HG02642 (cell line): ENCODE measurements around the gene MTA2.

Experiments
- ATAC-seq: cut with Tn5 transposase; IDR thresholded peaks from one replicate; pipeline ENCODE4 v1.9.1; 2021; ENCODE audit warnings: mild to moderate bottlenecking; ENCODE audit not compliant: unreplicated experiment, poor library complexity

MTA2 gene

GRCh38 chr11:62613291-62613778 is 11.7 kb upstream of the MTA2 start:
- no peak for ATAC-seq

- ATAC-seq = peak; percentile 72
These were observed 11.0 kb upstream of the MTA2 start, which contains the start of the genes EML3 and ROM1 for GRCh38 chr11:62612366-62613290. TSS of gene EML3 (minus strand) at chr11:62612775. CDS start at chr11:62612457, 318 bp downstream. TSS of gene ROM1 (plus strand) at chr11:62613257. CDS start at chr11:62613282, 25 bp downstream.

- ATAC-seq = peak; percentile 22
These were observed 10.2 kb upstream of the MTA2 start for GRCh38 chr11:62611705-62612365.

- ATAC-seq = no peak
These were observed 9.4 kb upstream of the MTA2 start for GRCh38 chr11:62610814-62611704.

GRCh38 chr11:62610403-62610802 is 8.7 kb upstream of the MTA2 start:
- ATAC-seq = no peak

GRCh38 chr11:62608776-62609175 is 7.1 kb upstream of the MTA2 start:
- no peak for ATAC-seq

- ATAC-seq = no peak
These were observed 6.0 kb upstream of the MTA2 start for GRCh38 chr11:62607714-62608113.

- ATAC-seq = no peak
These were observed 4.2 kb upstream of the MTA2 start for GRCh38 chr11:62605902-62606301.

GRCh38 chr11:62605467-62605866 is 3.8 kb upstream of the MTA2 start:
- no peak for ATAC-seq

GRCh38 chr11:62604460-62605120 is 2.9 kb upstream of the MTA2 start:
- no peak for ATAC-seq

- ATAC-seq = no peak
These were observed 2.2 kb upstream of the MTA2 start for GRCh38 chr11:62603776-62604299.

- no peak for ATAC-seq
These were observed 1.4 kb upstream of the MTA2 start for GRCh38 chr11:62603072-62603408.

- ATAC-seq = no peak
These were observed 741 bp upstream of the MTA2 start for GRCh38 chr11:62602141-62603071.

GRCh38 chr11:62601122-62601371 is 618 bp downstream of the MTA2 start:
- no peak for ATAC-seq

- no peak for ATAC-seq
These were observed 1.1 kb downstream of the MTA2 start for GRCh38 chr11:62600367-62601121.

GRCh38 chr11:62599901-62600300 is 1.8 kb downstream of the MTA2 start:
- no peak for ATAC-seq

GRCh38 chr11:62599069-62599696 is 2.5 kb downstream of the MTA2 start:
- peak; percentile 50 for ATAC-seq

- no peak for ATAC-seq
These were observed 6.5 kb downstream of the MTA2 start for GRCh38 chr11:62595124-62595523.
